H9 (cell line): ENCODE results near the gene PDE1C. TPM values are rescaled to one million over a fixed set of nuclear protein-coding genes. Genes with fewer than 3 reads are reported as not detected.

Experiments
- DNase-seq: peaks from one replicate; pipeline ENCODE4 v3.0.0-alpha.2; 2017
- H2AFZ ChIP-seq: one replicate; pipeline ENCODE4 v1.6.1; 2013; ENCODE audit warnings: mild to moderate bottlenecking, low read length, control low read depth, moderate library complexity
- H2AK5ac ChIP-seq: 2 replicates; pipeline ENCODE4 v1.6.1; 2013; ENCODE audit warnings: low read length, control low read depth, mixed read lengths; ENCODE audit not compliant: insufficient read length
- H2BK120ac ChIP-seq: one replicate; pipeline ENCODE4 v1.6.1; 2013; ENCODE audit warnings: low read depth, mild to moderate bottlenecking, low read length, control low read depth, inconsistent platforms; ENCODE audit not compliant: poor library complexity, severe bottlenecking
- H2BK12ac ChIP-seq: 2 replicates; pipeline ENCODE4 v1.6.1; 2013; ENCODE audit warnings: low read length, control low read depth, mixed read lengths, low read depth; ENCODE audit not compliant: insufficient read length
- H2BK15ac ChIP-seq: 2 replicates; pipeline ENCODE4 v1.6.1; 2013; ENCODE audit warnings: low read depth, low read length, control low read depth
- H2BK20ac ChIP-seq: one replicate; pipeline ENCODE4 v1.6.1; 2013; ENCODE audit warnings: low read depth, mild to moderate bottlenecking, low read length, control low read depth, inconsistent platforms; ENCODE audit not compliant: poor library complexity, severe bottlenecking
- H2BK5ac ChIP-seq: 2 replicates; pipeline ENCODE4 v1.6.1; 2013; ENCODE audit warnings: low read length, control low read depth, mixed read lengths; ENCODE audit not compliant: insufficient read length
- H3K14ac ChIP-seq: 2 replicates; pipeline ENCODE4 v1.6.1; 2013; ENCODE audit warnings: low read length, control low read depth; ENCODE audit not compliant: insufficient read depth
- H3K18ac ChIP-seq: 2 replicates; pipeline ENCODE4 v1.6.1; 2013; ENCODE audit warnings: low read depth, mild to moderate bottlenecking, mixed read lengths, low read length, control low read depth; ENCODE audit not compliant: insufficient read length
- H3K23ac ChIP-seq: 2 replicates; pipeline ENCODE4 v1.6.1; 2013; ENCODE audit warnings: low read length, control low read depth, mixed read lengths, low read depth; ENCODE audit not compliant: insufficient read length
- H3K23me2 ChIP-seq: 2 replicates; pipeline ENCODE4 v1.6.1; 2013; ENCODE audit warnings: low read depth, mild to moderate bottlenecking, mixed read lengths, low read length, control low read depth; ENCODE audit not compliant: insufficient read length, poor library complexity, severe bottlenecking
- H3K27ac ChIP-seq: 2 replicates; pipeline ENCODE4 v1.5.1; 2013; ENCODE audit warnings: low read length, control low read depth, mixed read lengths, low read depth; ENCODE audit not compliant: insufficient read length
- H3K27me3 ChIP-seq: 2 replicates; pipeline ENCODE4 v1.6.1; 2013; ENCODE audit warnings: low read length, control low read depth, inconsistent platforms; ENCODE audit not compliant: insufficient read depth
- H3K4ac ChIP-seq: 2 replicates; pipeline ENCODE4 v1.6.1; 2013; ENCODE audit warnings: low read depth, mild to moderate bottlenecking, control low read depth, inconsistent platforms, low read length, moderate library complexity
- H3K4me1 ChIP-seq: 2 replicates; pipeline ENCODE4 v1.6.1; 2013; ENCODE audit warnings: low read length, control low read depth, inconsistent platforms; ENCODE audit not compliant: insufficient read depth
- H3K4me2 ChIP-seq: 2 replicates; pipeline ENCODE4 v1.6.1; 2013; ENCODE audit warnings: low read length, control low read depth, mixed read lengths; ENCODE audit not compliant: insufficient read length, insufficient read depth
- H3K56ac ChIP-seq: 2 replicates; pipeline ENCODE4 v1.6.1; 2013; ENCODE audit warnings: low read depth, mild to moderate bottlenecking, mixed read lengths, low read length, control low read depth; ENCODE audit not compliant: insufficient read length
- H3K79me1 ChIP-seq: 2 replicates; pipeline ENCODE4 v1.6.1; 2013; ENCODE audit warnings: low read depth, mild to moderate bottlenecking, moderate library complexity, low read length, control low read depth, inconsistent platforms; ENCODE audit not compliant: insufficient read depth, poor library complexity, severe bottlenecking
- H3K79me2 ChIP-seq: 2 replicates; pipeline ENCODE4 v1.6.1; 2013; ENCODE audit warnings: low read length, control low read depth, inconsistent platforms; ENCODE audit not compliant: insufficient read depth
- H3K9ac ChIP-seq: 2 replicates; pipeline ENCODE4 v1.6.1; 2013; ENCODE audit warnings: low read length, control low read depth, mixed read lengths; ENCODE audit not compliant: insufficient read length; ENCODE audit errors: extremely low read depth
- H3K9me3 ChIP-seq: one replicate; pipeline ENCODE4 v1.6.1; 2013; ENCODE audit warnings: low read depth, low read length, inconsistent platforms; ENCODE audit not compliant: control insufficient read depth
- H3T11ph ChIP-seq: one replicate; pipeline ENCODE4 v1.6.1; 2013; ENCODE audit warnings: mild to moderate bottlenecking, low read length, control low read depth, inconsistent platforms
- H4K20me1 ChIP-seq: one replicate; pipeline ENCODE4 v1.6.1; 2013; ENCODE audit not compliant: control insufficient read depth, insufficient read length, insufficient read depth
- H4K5ac ChIP-seq: 2 replicates; pipeline ENCODE4 v1.6.1; 2013; ENCODE audit warnings: low read depth, mild to moderate bottlenecking, mixed read lengths, low read length, control low read depth; ENCODE audit not compliant: insufficient read length
- H4K8ac ChIP-seq: replicated peaks from 2 replicates; pipeline ENCODE4 v1.6.1; 2013; ENCODE audit warnings: low read length, control low read depth, mixed read lengths, low read depth; ENCODE audit not compliant: insufficient read length
- H4K91ac ChIP-seq: 2 replicates; pipeline ENCODE4 v1.6.1; 2013; ENCODE audit warnings: low read depth, mild to moderate bottlenecking, moderate library complexity, mixed read lengths, low read length, control low read depth; ENCODE audit not compliant: insufficient read length
- H3K27ac Mint-ChIP-seq, 3 experiments: 2 replicates in 2 of 3; 3 replicates in 1 of 3; pipeline ENCODE4 v1.8.0; 2020 to 2021; ENCODE audit warnings: mixed read lengths in 3 of 3, mild to moderate bottlenecking in 1 of 3, moderate library complexity in 1 of 3
- H3K27me3 Mint-ChIP-seq: 2 replicates; pipeline ENCODE4 v1.8.0; 2021; ENCODE audit warnings: low read depth, mild to moderate bottlenecking, moderate library complexity, mixed read lengths
- H3K36me3 Mint-ChIP-seq, 3 experiments: 2 replicates in 2 of 3; 3 replicates in 1 of 3; pipeline ENCODE4 v1.8.0; 2020 to 2021; ENCODE audit warnings: low read depth in 3 of 3, mixed read lengths in 3 of 3; ENCODE audit not compliant: insufficient read depth in 1 of 3
- H3K4me1 Mint-ChIP-seq, 2 experiments: 2 replicates each; pipeline ENCODE4 v1.8.0; 2020; ENCODE audit warnings: mixed read lengths in 2 of 2
- H3K4me3 Mint-ChIP-seq, 2 experiments: 2 replicates in 1 of 2; 3 replicates in 1 of 2; pipeline ENCODE4 v1.8.0; 2020 to 2021; ENCODE audit warnings: mild to moderate bottlenecking in 2 of 2, mixed read lengths in 2 of 2, moderate library complexity in 1 of 2
- H3K9me3 Mint-ChIP-seq, 2 experiments: 2 replicates in 1 of 2; 3 replicates in 1 of 2; pipeline ENCODE4 v1.8.0; 2020; ENCODE audit warnings: mild to moderate bottlenecking in 2 of 2, mixed read lengths in 2 of 2, moderate library complexity in 1 of 2
- CTCF ChIP-seq: fragments of 200-600 bp; sonication (generic); conservative IDR thresholded peaks from 3 replicates; pipeline ENCODE4 v1.8.0; 2021; ENCODE audit warnings: antibody characterized with exemption, mild to moderate bottlenecking
- WGBS: extraction: QIAGEN DNeasy Blood & Tissue Kit; methylation state at CpG from one replicate; pipeline ENCODE4 v1.1.7; 2013; ENCODE audit warnings: missing lambda C conversion rate, low lambda C conversion rate, mixed read lengths; ENCODE audit not compliant: insufficient read length; ENCODE audit errors: extremely low coverage; 5-methylcytosine and 5-hydroxymethylcytosine counted together
- total RNA-seq: library from RNA; stranded (reverse); gene quantifications from 2 replicates; pipeline ENCODE4 v1.2.1, GENCODE V29; 2021

The PDE1C gene
- total RNA-seq, 1 experiment from 2014 or later, result 0.17 TPM

- H2BK120ac ChIP-seq, result no peak overlapping the region
- H3K14ac ChIP-seq, result no peak overlapping the region
- H3K9me3 Mint-ChIP-seq, result peaks cover 2 to 4% of the 10 kb centered on the region in 2 experiments; a peak in 2 of 5 replicates
- no peak overlapping the region for H2AK5ac ChIP-seq
- H3K56ac ChIP-seq, result no peak overlapping the region
- no peak overlapping the region for H2BK5ac ChIP-seq
- no peak overlapping the region for H2AFZ ChIP-seq
- no CpG with 5 or more reads among the region's 1 CpG for WGBS
- H2BK20ac ChIP-seq, result no peak overlapping the region
- H4K91ac ChIP-seq, result no peak overlapping the region
- no peak overlapping the region for H3K27ac Mint-ChIP-seq
- no peaks in the 10 kb centered on the region for H3K23me2 ChIP-seq
- H3K18ac ChIP-seq, result no peak overlapping the region
- no peak overlapping the region for H4K8ac ChIP-seq
- DNase-seq, result no peak
- H3K4me1 Mint-ChIP-seq, result no peaks in the 10 kb centered on the region
- no peak overlapping the region for H2BK12ac ChIP-seq
- no peaks in the 10 kb centered on the region for H3K4me1 ChIP-seq
- H3K4me2 ChIP-seq, result no peak overlapping the region
- no peak overlapping the region for H3K23ac ChIP-seq
- H3K27ac ChIP-seq, result no peak overlapping the region
- TF ChIP-seq CTCF, result no peak
- no peaks in the 10 kb centered on the region for H3K79me1 ChIP-seq
- H3K27me3 Mint-ChIP-seq, result peaks cover 98% of the 10 kb centered on the region
- H3T11ph ChIP-seq, result no peak overlapping the region
- H3K36me3 Mint-ChIP-seq, result no peaks in the 10 kb centered on the region
- no peaks in the 10 kb centered on the region for H3K79me2 ChIP-seq
- H4K20me1 ChIP-seq, result no peaks in the 10 kb centered on the region
- no peak overlapping the region for H4K5ac ChIP-seq
- H3K9ac ChIP-seq, result no peak overlapping the region
- H3K4ac ChIP-seq, result no peak overlapping the region
- no peak overlapping the region for H3K4me3 Mint-ChIP-seq
- peaks cover 5% of the 10 kb centered on the region; the same call in 1 of the 2 replicates for H3K27me3 ChIP-seq
- H2BK15ac ChIP-seq, result no peak overlapping the region
- no peaks in the 10 kb centered on the region for H3K9me3 ChIP-seq
Measured at GRCh38 chr7:31748084-31748483, 322.1 kb downstream of the PDE1C start.
